CD14-positive monocyte (primary cell): Measurements from ENCODE around the gene UNC5C. TPM values are rescaled to one million over a fixed set of nuclear protein-coding genes. Genes with fewer than 3 reads are reported as not detected.

Experiments used
- DNase-seq, 3 donors: peaks; one replicate each; pipeline ENCODE4 v3.0.0-alpha.2; 2011 to 2022
- H2AFZ ChIP-seq: 2 replicates; pipeline ENCODE4 v1.6.0; 2012; ENCODE audit warnings: mild to moderate bottlenecking, low read depth, low read length, inconsistent platforms; ENCODE audit not compliant: insufficient read depth, poor library complexity, severe bottlenecking
- H3K27ac ChIP-seq, 2 donors: 1 replicate in 1 of 2; 2 replicates in 1 of 2; pipeline ENCODE4 v1.5.1; 2012 to 2013; ENCODE audit warnings: low read length in 2 of 2, control low read depth in 1 of 2, inconsistent platforms in 1 of 2, low read depth in 1 of 2, mild to moderate bottlenecking in 1 of 2
- H3K27me3 ChIP-seq, 2 donors: one replicate each; pipeline versions ENCODE4 v1.6.0 to v1.6.1; 2011 to 2013; ENCODE audit warnings: low read length in 2 of 2; ENCODE audit not compliant: control insufficient read depth in 2 of 2, insufficient read depth in 2 of 2
- H3K36me3 ChIP-seq, 2 donors: replicated peaks in 1 of 2; 1 replicate in 1 of 2; 2 replicates in 1 of 2; pipeline versions ENCODE4 v1.5.1 to v1.6.1; 2012 to 2013; ENCODE audit warnings: low read length in 2 of 2, control low read depth in 1 of 2, inconsistent platforms in 1 of 2, mild to moderate bottlenecking in 1 of 2; ENCODE audit not compliant: insufficient read depth in 2 of 2, control insufficient read depth in 1 of 2
- H3K4me1 ChIP-seq, 2 donors: 1 replicate in 1 of 2; 2 replicates in 1 of 2; pipeline versions ENCODE4 v1.5.1 to v1.6.1; 2012 to 2013; ENCODE audit warnings: low read length in 2 of 2, control low read depth in 1 of 2, inconsistent platforms in 1 of 2, mild to moderate bottlenecking in 1 of 2, moderate library complexity in 1 of 2; ENCODE audit not compliant: insufficient read depth in 2 of 2, control insufficient read depth in 1 of 2
- H3K4me2 ChIP-seq: replicated peaks from 2 replicates; pipeline ENCODE3; 2012; ENCODE audit warnings: low read length, moderate library complexity, mild to moderate bottlenecking; ENCODE audit not compliant: poor library complexity, severe bottlenecking; ENCODE audit errors: extremely low read depth
- H3K4me3 ChIP-seq, 3 experiments: fragments of 200-600 bp in 1 of 3; sonication (generic) in 1 of 3; replicated peaks in 1 of 3; 1 replicate in 2 of 3; 2 replicates in 1 of 3; pipeline ENCODE4 v1.5.1; 2011 to 2013; ENCODE audit warnings: low read length in 3 of 3, mild to moderate bottlenecking in 3 of 3, control low read depth in 2 of 3, low read depth in 2 of 3, inconsistent platforms in 1 of 3, moderate library complexity in 1 of 3
- H3K79me2 ChIP-seq: 2 replicates; pipeline ENCODE4 v1.6.0; 2012; ENCODE audit warnings: mild to moderate bottlenecking, control low read depth, inconsistent platforms, low read length, moderate library complexity; ENCODE audit not compliant: insufficient read depth
- H3K9ac ChIP-seq: 2 replicates; pipeline ENCODE4 v1.6.0; 2017; ENCODE audit warnings: low read length, mild to moderate bottlenecking; ENCODE audit not compliant: insufficient read depth, poor library complexity, severe bottlenecking
- H3K9me3 ChIP-seq, 2 donors: replicated peaks in 1 of 2; 1 replicate in 1 of 2; 2 replicates in 1 of 2; pipeline versions ENCODE4 v1.5.1 to v1.6.1; 2012 to 2013; ENCODE audit warnings: low read length in 2 of 2, control low read depth in 1 of 2; ENCODE audit not compliant: control insufficient read depth in 1 of 2, insufficient read depth in 1 of 2
- H4K20me1 ChIP-seq: 2 replicates; pipeline ENCODE4 v1.6.0; 2012; ENCODE audit warnings: mild to moderate bottlenecking, low read length, control low read depth, moderate library complexity; ENCODE audit not compliant: insufficient read depth
- H3K27ac Mint-ChIP-seq, 7 donors: one replicate each; pipeline ENCODE4 v1.8.0; 2020; ENCODE audit warnings: mild to moderate bottlenecking in 7 of 7, mixed read lengths in 7 of 7, moderate library complexity in 6 of 7, inconsistent platforms in 2 of 7
- H3K27me3 Mint-ChIP-seq, 3 donors: one replicate each; pipeline ENCODE4 v1.8.0; 2021 to 2022; ENCODE audit warnings: low read depth in 3 of 3, mild to moderate bottlenecking in 3 of 3, mixed read lengths in 3 of 3, moderate library complexity in 3 of 3, inconsistent platforms in 1 of 3
- H3K36me3 Mint-ChIP-seq, 2 donors: one replicate each; pipeline ENCODE4 v1.8.0; 2020; ENCODE audit warnings: mixed read lengths in 2 of 2, inconsistent platforms in 1 of 2, mild to moderate bottlenecking in 1 of 2
- H3K4me1 Mint-ChIP-seq: one replicate; pipeline ENCODE4 v1.8.0; 2020; ENCODE audit warnings: mild to moderate bottlenecking, mixed read lengths
- H3K4me3 Mint-ChIP-seq, 2 donors: one replicate each; pipeline ENCODE4 v1.8.0; 2020; ENCODE audit warnings: mild to moderate bottlenecking in 2 of 2, mixed read lengths in 2 of 2, moderate library complexity in 1 of 2
- H3K9me3 Mint-ChIP-seq, 7 donors: one replicate each; pipeline ENCODE4 v1.8.0; 2020 to 2022; ENCODE audit warnings: mixed read lengths in 7 of 7, mild to moderate bottlenecking in 6 of 7, moderate library complexity in 6 of 7, inconsistent platforms in 2 of 7
- CTCF ChIP-seq: fragments of 200-600 bp; IDR thresholded peaks from one replicate; pipeline ENCODE4 v1.8.0; 2022; ENCODE audit warnings: antibody characterized with exemption, mild to moderate bottlenecking
- WGBS: methylation state at CpG from one replicate; pipeline ENCODE4 v1.1.5; 2013; ENCODE audit warnings: missing lambda C conversion rate; ENCODE audit not compliant: insufficient coverage; 5-methylcytosine and 5-hydroxymethylcytosine counted together
- intact Hi-C, 2 donors: fragments of 100-400 bp; cut with micrococcal nuclease; formaldehyde crosslinking; loops; one replicate each; pipeline versions ENCODE4 v1.15.0 to v1.15.1; 2023
- polyA plus RNA-seq, 3 donors: library from polyadenylated mRNA; depleted of rRNA in 1 of 3; unstranded in 2 of 3; stranded (reverse) in 1 of 3; fragments of 300-500 nt in 2 of 3; fragments of >200 nt in 1 of 3; fragmentation: Illumina TruSeq in 2 of 3; gene quantifications; 1 replicate in 2 of 3; 2 replicates in 1 of 3; pipeline ENCODE4 v1.2.3, GENCODE V29; 2012 to 2021

Gene UNC5C
- polyA plus RNA-seq, 3 donors, result 0.03 TPM; not detected in 2

DNA sequence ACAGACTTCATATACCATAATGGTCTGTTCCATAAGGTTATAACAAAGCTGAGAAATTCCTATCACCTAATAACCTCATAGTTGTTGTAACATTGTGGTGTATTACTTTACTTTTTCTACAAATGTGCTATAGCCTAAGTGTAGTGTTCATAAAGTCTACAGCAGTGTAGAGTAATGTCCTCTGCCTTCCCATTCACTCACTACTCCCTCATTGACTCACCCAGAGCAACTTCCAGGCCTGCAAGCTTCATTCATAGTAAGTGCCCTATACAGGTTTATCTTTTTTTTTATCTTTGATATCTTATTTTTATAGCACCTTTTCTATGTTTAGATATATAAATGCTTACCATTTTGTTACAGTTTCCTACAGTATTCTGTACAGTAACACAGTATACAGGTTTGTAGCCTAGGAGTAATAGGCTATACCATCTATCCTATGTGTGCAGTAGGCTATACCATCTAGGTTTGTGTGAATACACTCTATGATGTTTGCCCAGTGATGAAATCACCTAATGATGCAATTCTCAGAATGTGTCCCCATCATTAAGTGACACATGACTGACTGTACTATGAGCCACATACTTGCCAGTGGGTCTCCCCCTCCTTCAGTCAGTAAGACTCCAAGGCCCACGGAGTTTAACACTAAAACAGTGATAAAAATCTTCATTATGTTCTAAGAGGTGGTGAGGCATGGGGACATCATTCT, 299.9 kb downstream of the UNC5C start:
- no peak overlapping the region for H3K9ac ChIP-seq
- H4K20me1 ChIP-seq, result no peaks in the 10 kb centered on the region
- no peak overlapping the region for H3K27ac ChIP-seq
- Mint-ChIP-seq H3K9me3 (peaks cover 0 to 2% (median 0%) of the 10 kb centered on the region in 7 donors), H3K4me1 (no peaks in the 10 kb centered on the region), H3K36me3 (no peaks in the 10 kb centered on the region), H3K27ac (no peak overlapping the region), H3K27me3 (peaks cover 0 to 4% (median 0%) of the 10 kb centered on the region in 3 donors), H3K4me3 (no peak overlapping the region)
- no peak overlapping the region for H3K4me3 ChIP-seq
- TF ChIP-seq CTCF, result no peak
- WGBS, result no CpG with 5 or more reads among the region's 1 CpG
- no peaks in the 10 kb centered on the region for H3K9me3 ChIP-seq
- H3K79me2 ChIP-seq, result no peaks in the 10 kb centered on the region
- no peaks in the 10 kb centered on the region for H3K27me3 ChIP-seq
- H3K36me3 ChIP-seq, result no peaks in the 10 kb centered on the region
- H3K4me2 ChIP-seq, result no peak overlapping the region
- H3K4me1 ChIP-seq, result no peaks in the 10 kb centered on the region
- peak in 2 of 3 donors; percentile 5 to 43 for DNase-seq
- intact Hi-C loops, result no loop called here
- no peak overlapping the region for H2AFZ ChIP-seq

GRCh38 chr4:95243892-95244291, 304.9 kb downstream of the UNC5C start:
- Histone ChIP-seq H3K9ac (no peak overlapping the region), H3K36me3 (no peaks in the 10 kb centered on the region), H3K27ac (no peak overlapping the region), H3K4me1 (no peaks in the 10 kb centered on the region), H3K9me3 (no peaks in the 10 kb centered on the region), H4K20me1 (no peaks in the 10 kb centered on the region), H3K4me3 (no peak overlapping the region), H3K4me2 (no peak overlapping the region), H2AFZ (no peak overlapping the region), H3K27me3 (no peaks in the 10 kb centered on the region), H3K79me2 (no peaks in the 10 kb centered on the region)
- DNase-seq, result no peak
- no peak for TF ChIP-seq CTCF
- 80% methylated on average over 1 of the region's 1 CpG for WGBS
- Mint-ChIP-seq H3K27ac (no peak overlapping the region), H3K4me3 (no peak overlapping the region), H3K36me3 (no peaks in the 10 kb centered on the region), H3K9me3 (peaks cover 0 to 3% (median 0%) of the 10 kb centered on the region in 7 donors), H3K4me1 (no peaks in the 10 kb centered on the region), H3K27me3 (peaks cover 0 to 2% (median 0%) of the 10 kb centered on the region in 3 donors)
- intact Hi-C loops, result no loop called here
